Peyer's patch (tissue), 4 donors: ENCODE data around the gene BMP7.

Source experiments
- POLR2A ChIP-seq, 2 donors: fragments of 450-650 bp; IDR thresholded peaks; one replicate each; pipeline ENCODE4 v1.5.1; 2017; ENCODE audit warnings: antibody characterized with exemption in 2 of 2, mild to moderate bottlenecking in 2 of 2, moderate library complexity in 2 of 2
- TF ChIP-seq, protein P1 (sequence below), 6 experiments: fragments of 450-650 bp in 4 of 6; fragments of 200-600 bp in 2 of 6; sonication (generic) in 1 of 6; IDR thresholded peaks; one replicate each; pipeline ENCODE4 v1.5.1; 2017 to 2019; ENCODE audit warnings: antibody characterized with exemption in 6 of 6, mild to moderate bottlenecking in 3 of 6, moderate library complexity in 1 of 6

DNA sequence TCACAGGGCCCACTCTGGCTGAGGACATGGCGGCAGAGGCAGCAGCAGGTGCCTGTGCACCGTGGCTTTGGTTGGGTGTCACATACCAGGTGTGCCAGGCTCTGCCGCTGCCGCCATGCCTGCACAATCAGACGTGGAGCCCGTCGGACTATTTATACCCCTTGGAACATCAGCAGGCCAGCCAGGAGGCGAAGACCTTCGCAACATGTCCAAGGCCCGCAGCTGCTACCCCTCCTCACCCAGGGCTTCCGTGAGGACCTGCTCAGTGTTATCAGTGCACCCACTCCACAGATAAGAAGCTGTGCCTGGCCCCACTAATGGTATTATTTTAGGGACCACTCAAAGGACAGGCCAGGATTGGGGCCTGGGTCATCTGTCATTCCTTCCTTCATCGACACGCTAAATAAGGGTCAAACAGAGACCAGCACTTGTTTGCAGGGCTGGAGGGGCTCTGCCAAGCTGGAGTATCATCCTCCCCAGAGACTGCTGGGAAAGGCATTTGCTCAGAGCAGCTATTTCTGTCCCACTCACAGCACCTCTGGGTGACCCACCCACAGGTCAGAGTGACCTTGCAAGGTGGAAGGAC, 109.2 kb downstream of the BMP7 start:
- TF ChIP-seq, protein P1, sequence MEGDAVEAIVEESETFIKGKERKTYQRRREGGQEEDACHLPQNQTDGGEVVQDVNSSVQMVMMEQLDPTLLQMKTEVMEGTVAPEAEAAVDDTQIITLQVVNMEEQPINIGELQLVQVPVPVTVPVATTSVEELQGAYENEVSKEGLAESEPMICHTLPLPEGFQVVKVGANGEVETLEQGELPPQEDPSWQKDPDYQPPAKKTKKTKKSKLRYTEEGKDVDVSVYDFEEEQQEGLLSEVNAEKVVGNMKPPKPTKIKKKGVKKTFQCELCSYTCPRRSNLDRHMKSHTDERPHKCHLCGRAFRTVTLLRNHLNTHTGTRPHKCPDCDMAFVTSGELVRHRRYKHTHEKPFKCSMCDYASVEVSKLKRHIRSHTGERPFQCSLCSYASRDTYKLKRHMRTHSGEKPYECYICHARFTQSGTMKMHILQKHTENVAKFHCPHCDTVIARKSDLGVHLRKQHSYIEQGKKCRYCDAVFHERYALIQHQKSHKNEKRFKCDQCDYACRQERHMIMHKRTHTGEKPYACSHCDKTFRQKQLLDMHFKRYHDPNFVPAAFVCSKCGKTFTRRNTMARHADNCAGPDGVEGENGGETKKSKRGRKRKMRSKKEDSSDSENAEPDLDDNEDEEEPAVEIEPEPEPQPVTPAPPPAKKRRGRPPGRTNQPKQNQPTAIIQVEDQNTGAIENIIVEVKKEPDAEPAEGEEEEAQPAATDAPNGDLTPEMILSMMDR (IDR thresholded peaks at IDR 0.05), result no peak
- TF ChIP-seq POLR2A (IDR thresholded peaks at IDR 0.05), result no peak
